Activated CD4-positive, alpha-beta T cell treated with anti-CD3 and anti-CD28 coated beads, Interleukin-10, Interleukin-2, amounts not matched to agents 100 ng/mL and 50 ng/mL, durations not matched to agents 16 hours and 8 hours (primary cell): ENCODE data around the gene CNOT9.

Source experiments
- DNase-seq: peaks from one replicate; pipeline ENCODE4 v3.0.0-alpha.2; 2020

The CNOT9 gene

DNA sequence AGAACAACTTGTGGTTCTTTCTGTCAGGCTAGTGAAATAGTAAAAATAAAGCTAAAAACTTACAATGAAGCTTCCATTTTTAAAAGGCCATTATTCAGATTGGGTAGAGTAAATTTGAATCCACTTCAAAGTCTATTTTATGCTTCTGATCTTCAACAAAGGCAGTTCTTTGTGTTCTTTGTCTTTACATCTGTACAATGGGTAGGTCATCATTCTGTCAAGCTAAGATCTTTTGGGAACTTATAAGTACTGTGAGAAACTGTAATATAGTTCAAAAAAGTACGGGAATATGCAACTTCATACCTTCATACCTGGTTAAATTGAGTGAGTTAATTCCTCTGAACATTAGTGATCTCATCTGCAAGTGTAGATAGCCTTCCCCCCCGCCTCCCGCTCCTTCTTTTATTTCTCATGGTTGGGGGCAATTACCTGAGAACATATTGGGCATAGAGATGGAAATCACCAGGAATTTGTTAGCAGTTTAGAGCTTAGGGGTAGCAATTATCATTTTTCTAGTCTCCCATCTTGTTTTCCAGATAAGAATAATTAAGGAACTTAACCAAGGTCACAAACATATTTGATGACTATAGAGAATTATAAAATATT, 9.7 kb downstream of the CNOT9 start:
- DNase-seq = no peak

DNA sequence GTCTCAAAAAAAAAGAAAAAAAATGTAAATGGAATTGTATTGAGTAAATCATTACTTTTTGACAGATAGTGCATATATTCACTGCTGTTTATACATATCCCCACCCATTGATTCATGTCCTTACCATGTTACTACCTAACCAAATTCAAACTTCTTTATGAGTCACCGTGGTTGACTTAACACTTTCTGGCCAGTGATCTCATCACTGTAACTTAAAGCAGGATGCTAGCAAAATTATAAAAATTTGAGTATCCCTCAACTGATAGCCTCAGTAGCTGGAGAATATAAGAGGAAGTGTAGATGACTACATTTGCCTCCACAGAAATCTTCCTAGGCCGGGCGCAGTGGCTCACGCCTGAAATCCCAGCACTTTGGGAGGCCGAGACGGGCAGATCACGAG, 13.4 kb downstream of the CNOT9 start:
- peak; percentile 79 for DNase-seq

- no peak for DNase-seq
Observed at GRCh38 chr2:218583983-218584850, 15.6 kb downstream of the CNOT9 start.

DNA sequence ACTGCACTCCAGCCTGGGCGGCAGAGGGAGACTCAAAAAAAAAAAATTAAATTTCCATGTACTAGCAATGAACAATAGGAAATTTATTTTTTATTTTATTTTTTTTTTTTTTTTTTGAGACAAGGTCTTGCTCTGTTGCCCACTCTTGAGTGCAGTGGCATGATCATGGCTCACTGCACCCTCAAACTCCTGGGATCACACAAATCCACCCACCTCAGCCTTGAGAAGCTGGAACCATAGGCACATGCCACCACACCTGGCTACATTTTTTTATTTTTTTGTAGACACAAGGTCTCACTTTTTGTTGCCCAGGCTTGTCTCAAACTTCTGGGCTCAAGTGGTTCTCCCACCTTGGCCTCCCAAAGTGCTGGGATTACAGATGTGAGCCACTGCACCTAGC, 16.9 kb downstream of the CNOT9 start:
- DNase-seq = no peak

DNA sequence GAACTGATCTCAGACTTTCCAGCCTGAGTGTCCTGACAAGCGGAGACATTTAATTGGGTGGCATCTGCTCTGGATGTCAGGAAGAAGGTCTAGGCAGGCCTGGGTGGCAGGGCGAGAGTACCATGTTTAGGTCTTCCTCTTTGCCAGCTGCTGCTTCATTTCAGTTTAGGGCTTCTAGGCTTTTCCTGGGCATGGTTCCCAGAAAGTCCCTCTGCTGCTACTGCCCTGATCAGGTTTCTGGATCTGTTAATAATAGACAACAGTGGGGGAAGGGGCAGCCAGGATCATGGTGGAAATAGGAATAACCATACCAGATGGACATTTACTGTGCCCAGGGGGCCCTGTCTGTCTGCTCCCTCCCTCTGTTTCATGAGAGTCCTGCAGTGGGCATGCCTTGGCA, 36.8 kb downstream of the CNOT9 start:
- DNase-seq = no peak

DNA sequence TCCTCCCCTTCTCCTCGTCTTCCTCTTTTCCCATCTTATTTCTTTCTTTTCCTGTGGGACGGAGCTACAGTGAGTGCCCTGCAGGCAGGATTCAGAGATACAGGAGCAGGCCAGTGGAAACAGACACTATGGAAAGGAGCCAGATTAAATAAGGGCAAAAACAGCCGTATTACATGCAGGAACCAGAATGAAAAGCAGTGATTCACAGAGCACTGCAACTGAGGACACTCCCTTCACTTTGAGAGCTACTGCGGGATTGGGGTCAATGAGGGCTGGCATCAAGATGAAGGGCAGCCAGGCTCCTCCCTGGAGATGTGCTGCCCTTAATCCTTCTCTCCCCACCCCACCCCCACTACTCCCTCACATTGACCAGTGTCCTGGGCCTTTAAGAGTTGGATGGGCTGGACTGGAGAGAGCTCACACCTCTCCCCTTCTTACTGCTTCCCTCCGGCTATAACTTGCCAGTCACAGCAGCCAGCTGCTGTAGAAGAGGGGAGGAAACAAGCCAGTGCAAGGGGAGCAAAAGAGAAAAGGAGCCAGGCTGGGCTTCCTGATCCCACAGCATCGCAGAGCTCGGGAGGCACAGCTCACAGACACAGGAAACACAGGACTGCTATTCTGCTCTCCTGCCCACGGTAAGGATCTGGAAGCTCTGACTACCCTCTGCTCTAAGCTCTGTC, 38.9 kb downstream of the CNOT9 start, which contains the start of gene PLCD4:
Gene PLCD4, plus strand, starts transcription at position 464 of the 680 bp plus-strand sequence. CDS start 7,841 bp downstream, outside the sequence.
- no peak for DNase-seq

DNA sequence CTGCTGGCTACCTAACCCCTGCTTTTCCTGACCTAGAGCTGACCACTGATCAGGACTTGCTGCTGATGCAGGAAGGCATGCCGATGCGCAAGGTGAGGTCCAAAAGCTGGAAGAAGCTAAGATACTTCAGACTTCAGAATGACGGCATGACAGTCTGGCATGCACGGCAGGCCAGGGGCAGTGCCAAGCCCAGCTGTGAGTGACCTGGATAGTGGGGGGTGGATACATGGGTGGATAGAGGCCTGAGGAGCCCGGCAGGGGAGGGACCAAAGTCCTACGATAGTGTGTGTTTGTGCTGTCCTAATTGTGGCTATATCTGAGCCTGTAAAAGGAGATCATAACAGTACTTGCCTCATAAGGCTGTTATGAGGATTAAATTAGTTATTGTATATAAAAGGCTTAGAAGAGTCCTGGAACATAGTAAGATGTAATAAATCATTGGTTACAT, 47.3 kb downstream of the CNOT9 start:
- DNase-seq = no peak

DNA sequence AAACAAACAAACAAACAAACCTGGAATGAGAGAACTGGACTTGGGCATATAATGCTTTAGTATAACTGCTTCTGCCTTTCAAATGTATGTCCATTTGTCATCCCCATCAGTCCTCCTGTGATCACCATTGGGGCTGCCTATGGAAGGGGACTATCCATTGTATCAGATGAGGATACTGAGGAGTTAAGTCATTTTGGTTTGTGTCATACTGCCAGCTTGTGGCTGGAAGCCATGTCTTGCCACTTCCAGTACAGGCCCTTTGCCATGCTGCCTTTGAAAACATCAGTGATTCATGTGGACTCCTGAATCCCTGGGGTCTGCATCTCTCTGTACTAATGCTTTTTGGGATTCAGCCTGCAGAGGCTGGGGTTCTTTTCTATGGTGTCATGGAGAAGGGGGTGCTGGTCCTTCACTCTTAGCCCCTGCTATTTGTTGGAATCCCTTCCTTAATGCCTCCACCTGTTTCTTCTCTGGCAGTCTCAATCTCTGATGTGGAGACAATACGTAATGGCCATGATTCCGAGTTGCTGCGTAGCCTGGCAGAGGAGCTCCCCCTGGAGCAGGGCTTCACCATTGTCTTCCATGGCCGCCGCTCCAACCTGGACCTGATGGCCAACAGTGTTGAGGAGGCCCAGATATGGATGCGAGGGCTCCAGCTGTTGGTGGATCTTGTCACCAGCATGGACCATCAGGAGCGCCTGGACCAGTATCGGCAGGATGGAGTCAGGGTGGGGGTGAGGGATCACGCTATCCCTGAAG, 49.6 kb downstream of the CNOT9 start:
- no peak for DNase-seq

DNA sequence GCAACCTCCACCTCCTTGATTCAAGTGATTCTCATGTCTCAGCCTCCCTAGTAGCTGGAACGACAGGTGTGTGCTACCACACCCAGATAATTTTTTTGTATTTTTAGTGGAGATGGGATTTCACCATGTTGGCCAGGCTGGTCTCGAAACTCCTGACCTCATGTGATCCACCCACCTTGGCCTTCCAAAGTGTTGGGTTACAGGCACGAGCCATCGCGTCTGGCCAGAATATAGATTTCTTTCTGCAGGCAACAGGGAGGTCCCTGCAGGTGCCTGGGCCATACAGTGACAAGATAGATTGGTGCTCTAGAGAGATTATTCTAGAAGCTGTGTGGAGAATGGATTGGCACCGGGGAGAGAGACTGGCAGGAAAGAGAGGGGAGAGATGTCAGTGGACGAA, 52.4 kb downstream of the CNOT9 start:
- DNase-seq = no peak

DNA sequence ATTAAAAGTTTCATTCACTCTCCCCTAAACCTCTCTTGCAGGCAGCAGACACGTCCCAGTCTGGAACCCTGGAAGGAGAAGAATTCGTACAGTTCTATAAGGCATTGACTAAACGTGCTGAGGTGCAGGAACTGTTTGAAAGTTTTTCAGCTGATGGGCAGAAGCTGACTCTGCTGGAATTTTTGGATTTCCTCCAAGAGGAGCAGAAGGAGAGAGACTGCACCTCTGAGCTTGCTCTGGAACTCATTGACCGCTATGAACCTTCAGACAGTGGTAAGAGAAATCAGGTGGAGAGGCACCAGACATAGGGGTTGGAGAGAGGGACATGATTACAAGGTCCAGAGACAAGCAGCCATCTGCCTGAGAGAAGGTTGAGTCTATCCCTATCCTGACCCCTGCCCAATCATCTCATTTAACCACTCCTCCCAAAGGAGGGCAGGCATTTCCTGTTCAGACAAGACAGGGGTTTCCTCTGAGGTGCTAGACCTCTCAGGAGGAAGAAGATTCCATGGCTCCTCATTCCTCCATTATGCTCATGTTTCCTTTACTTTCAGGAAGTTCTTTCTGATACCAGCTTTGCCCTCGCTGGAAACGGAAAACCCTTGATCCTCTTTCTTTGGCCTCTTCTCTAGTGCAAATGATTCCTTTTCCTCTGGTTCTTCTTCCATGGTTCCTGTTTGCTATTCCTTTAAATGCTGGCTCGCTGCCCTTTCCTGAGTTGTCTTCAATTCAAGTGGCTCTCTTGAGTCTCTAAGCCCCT, 54.1 kb downstream of the CNOT9 start:
- DNase-seq = no peak

- DNase-seq = no peak
Observed at GRCh38 chr2:218623366-218623705, 54.7 kb downstream of the CNOT9 start.

GRCh38 chr2:218626369-218626768, 57.7 kb downstream of the CNOT9 start:
- DNase-seq = no peak

GRCh38 chr2:218627939-218628338, 59.3 kb downstream of the CNOT9 start:
- DNase-seq = no peak

DNA sequence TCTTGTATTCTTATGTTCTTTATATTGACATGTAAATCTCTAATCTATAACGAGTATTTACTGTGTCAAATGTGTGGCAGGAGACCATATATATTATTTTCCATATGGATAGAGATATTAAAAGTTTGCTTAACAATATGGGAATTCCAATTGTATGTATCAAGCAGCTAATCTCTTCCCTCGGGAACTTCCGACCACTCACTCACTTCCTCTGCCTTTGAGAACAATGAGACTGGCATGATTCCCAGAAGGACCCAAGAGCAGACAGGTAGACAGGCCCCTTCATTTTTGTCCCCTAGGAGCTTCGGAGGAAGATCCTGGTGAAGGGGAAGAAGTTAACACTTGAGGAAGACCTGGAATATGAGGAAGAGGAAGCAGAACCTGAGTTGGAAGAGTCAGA, 63.2 kb downstream of the CNOT9 start:
- DNase-seq = no peak

- DNase-seq = no peak
Observed at GRCh38 chr2:218635719-218636118, 67.1 kb downstream of the CNOT9 start.

GRCh38 chr2:218638372-218638771, 69.7 kb downstream of the CNOT9 start:
- DNase-seq = no peak

- DNase-seq = no peak
Observed at GRCh38 chr2:218642121-218642656, 73.5 kb downstream of the CNOT9 start.

- DNase-seq = no peak
Observed at GRCh38 chr2:218642786-218643185, 74.1 kb downstream of the CNOT9 start.

DNA sequence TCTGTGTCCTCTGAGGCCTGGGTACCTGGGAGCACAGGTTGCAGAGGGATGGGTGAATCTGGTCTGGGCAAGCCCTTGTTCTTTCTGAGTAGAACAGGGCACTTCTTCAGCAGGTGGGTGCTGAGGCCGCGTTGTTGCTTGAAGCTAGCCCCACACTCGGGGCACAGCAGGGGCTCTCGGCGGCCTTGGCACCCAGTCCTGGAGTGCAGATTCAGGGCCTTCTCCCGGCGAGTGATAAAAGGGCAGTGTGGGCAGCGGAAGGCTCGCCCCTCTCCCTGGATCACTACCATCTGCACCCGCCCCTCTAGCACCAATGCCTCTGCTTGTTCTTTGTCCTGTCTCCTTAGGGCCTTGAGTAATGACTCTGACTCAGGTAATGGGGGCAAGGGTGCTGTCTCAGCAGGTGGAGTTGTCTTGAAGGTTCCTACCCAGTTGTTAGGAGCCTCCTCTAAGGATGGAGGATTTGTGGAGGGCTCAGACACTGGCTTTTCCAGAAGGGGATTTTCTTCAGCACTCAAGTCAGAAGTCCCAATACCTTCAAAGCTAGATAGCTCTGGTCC, 75.2 kb downstream of the CNOT9 start:
- no peak for DNase-seq

- DNase-seq = no peak
Observed at GRCh38 chr2:218644721-218645120, 76.1 kb downstream of the CNOT9 start.

DNA sequence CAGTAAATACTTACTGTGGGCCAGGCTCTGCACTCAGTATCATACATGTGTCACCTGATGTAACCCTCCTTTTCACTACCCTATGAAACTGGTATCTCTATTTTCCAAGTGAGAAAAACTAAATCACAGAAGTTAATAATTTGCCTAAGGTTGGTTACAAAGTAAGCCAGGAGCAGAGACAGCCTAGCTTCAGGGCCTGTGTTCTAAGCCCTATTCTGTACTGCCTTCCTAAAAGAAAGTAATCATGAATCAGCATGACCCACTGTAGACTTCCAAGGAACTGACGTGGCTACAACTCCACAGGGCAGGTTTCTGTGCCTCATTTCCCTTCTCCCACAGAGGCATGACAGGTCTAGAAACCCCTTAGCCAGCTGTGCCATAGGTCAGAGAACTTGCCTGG, 76.5 kb downstream of the CNOT9 start:
- DNase-seq = no peak
